ENCODE results near the gene SEL1L3.

SEL1L3 gene

GRCh38 chr4:25792876-25793275, 69.9 kb downstream of the SEL1L3 start:
- no peak for DNase-seq (ENCODE audit: low spot score)
- TF ChIP-seq CTCF (IDR thresholded peaks at IDR 0.05; ENCODE audit: borderline replicate concordance, control extremely low read depth, extremely low read depth, insufficient read depth, missing control alignments): no peak
- in situ Hi-C loops (cut with MboI; ENCODE audit: low sequenced_read_pairs, unreplicated experiment): no loop called here

GRCh38 chr4:25792200-25792791, 70.5 kb downstream of the SEL1L3 start:
- TF ChIP-seq CTCF (IDR thresholded peaks at IDR 0.05; ENCODE audit: borderline replicate concordance, control extremely low read depth, extremely low read depth, insufficient read depth, missing control alignments): peak; percentile 15
- in situ Hi-C loops (cut with MboI; ENCODE audit: low sequenced_read_pairs, unreplicated experiment): no loop called here

GRCh38 chr4:25790024-25790423, 72.8 kb downstream of the SEL1L3 start:
- TF ChIP-seq CTCF (IDR thresholded peaks at IDR 0.05; ENCODE audit: borderline replicate concordance, control extremely low read depth, extremely low read depth, insufficient read depth, missing control alignments): no peak
- in situ Hi-C loops (cut with MboI; ENCODE audit: low sequenced_read_pairs, unreplicated experiment): no loop called here
- DNase-seq (ENCODE audit: low spot score): no peak

More at GRCh38 chr4:25792200-25792791, 70.5 kb downstream of the SEL1L3 start:
- DNase-seq (ENCODE audit: low spot score): no peak

- in situ Hi-C loops (cut with MboI; ENCODE audit: low sequenced_read_pairs, unreplicated experiment): no loop called here
- no peak for TF ChIP-seq CTCF (IDR thresholded peaks at IDR 0.05; ENCODE audit: borderline replicate concordance, control extremely low read depth, extremely low read depth, insufficient read depth, missing control alignments)
Observed at GRCh38 chr4:25788703-25789238, 74.0 kb downstream of the SEL1L3 start.

GRCh38 chr4:25786497-25787065, 76.2 kb downstream of the SEL1L3 start:
- no peak for DNase-seq (ENCODE audit: low spot score)
- TF ChIP-seq CTCF (IDR thresholded peaks at IDR 0.05; ENCODE audit: borderline replicate concordance, control extremely low read depth, extremely low read depth, insufficient read depth, missing control alignments): no peak
- in situ Hi-C loops (cut with MboI; ENCODE audit: low sequenced_read_pairs, unreplicated experiment): no loop called here

More at GRCh38 chr4:25788703-25789238, 74.0 kb downstream of the SEL1L3 start:
- no peak for DNase-seq (ENCODE audit: low spot score)

GRCh38 chr4:25783943-25784342, 78.8 kb downstream of the SEL1L3 start:
- DNase-seq (ENCODE audit: low spot score): no peak
- no peak for TF ChIP-seq CTCF (IDR thresholded peaks at IDR 0.05; ENCODE audit: borderline replicate concordance, control extremely low read depth, extremely low read depth, insufficient read depth, missing control alignments)
- in situ Hi-C loops (cut with MboI; ENCODE audit: low sequenced_read_pairs, unreplicated experiment): no loop called here
